GM21526 (cell line): ENCODE measurements around the gene SNAPC5.
"Not testable (repeated sequence)": the region's sequence is repeated elsewhere in the genome, so short reads cannot be mapped to it uniquely, and the experiment has no call there.

Experiments used
- ATAC-seq: cut with Tn5 transposase; IDR thresholded peaks from one replicate; pipeline ENCODE4 v1.9.1; 2021; ENCODE audit warnings: moderate library complexity; ENCODE audit not compliant: unreplicated experiment, low FRiP score

The SNAPC5 gene

DNA sequence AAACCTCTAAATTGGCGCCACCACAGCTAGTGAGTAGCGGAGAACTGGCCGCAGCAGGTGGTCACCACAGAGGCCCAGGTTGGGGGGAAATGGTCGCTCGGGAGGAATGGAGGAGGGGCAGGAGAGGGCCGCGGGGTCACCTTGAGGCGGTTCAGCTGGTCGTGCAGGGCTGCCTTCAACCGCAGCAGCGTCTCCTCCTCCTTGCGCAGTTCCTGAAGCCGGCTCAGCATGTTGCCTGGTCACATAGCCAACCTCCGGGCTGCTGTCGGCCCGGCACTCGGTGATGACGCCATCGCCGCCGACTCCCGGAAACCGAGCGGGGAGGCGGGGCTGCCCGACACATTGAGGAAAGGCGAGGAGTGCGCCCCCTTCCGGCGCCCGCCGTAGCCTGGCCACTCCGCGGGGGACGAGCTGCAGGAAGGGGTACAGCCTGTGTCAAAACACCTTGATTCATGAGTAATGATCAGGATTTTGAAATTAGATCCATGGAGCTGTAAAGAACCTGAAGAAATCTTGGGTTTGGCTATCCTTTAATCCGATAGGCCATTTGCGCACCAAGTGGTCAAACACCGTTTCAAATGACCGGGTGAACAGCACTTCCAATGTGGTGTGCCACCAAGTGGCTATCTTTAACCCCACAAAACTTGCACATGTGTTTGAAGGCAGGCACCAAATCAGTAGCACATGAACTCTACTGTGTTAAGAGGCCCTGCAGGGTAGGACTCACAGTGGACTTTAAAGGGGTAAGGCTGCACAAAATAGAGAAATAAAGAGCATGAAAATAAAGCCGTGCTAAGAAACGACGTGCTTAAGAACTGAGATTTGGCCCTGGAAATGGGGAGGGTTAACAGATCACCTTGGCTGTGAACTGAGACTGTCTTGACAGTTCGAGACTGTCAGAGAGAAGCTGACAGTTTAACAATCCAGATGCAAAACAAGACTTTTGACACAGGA is at the start of gene SNAPC5:
Gene SNAPC5 (minus strand): TSS at position 261 of the 954 bp plus-strand sequence. CDS start 31 bp downstream, at position 230.
- ATAC-seq = peak; percentile 73

DNA sequence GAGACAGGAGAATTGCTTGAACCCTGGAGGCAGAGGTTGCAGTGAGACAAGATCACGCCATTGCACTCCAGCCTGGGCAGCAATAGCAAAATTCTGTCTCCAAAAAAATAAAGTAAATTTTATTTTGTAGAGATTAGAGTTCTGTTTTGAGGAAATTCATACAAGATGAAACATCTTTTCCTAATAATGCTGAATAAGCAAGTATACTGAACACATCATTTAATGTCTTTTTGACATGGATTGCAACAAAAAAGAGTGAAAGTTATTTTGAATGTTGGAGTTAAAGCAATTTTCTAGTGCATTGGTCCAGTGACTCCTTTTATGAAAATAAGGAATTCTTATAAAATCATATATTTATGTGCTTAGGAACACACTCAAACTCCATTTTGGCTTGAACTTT is 47.7 kb upstream of the SNAPC5 start:
- no peak for ATAC-seq

DNA sequence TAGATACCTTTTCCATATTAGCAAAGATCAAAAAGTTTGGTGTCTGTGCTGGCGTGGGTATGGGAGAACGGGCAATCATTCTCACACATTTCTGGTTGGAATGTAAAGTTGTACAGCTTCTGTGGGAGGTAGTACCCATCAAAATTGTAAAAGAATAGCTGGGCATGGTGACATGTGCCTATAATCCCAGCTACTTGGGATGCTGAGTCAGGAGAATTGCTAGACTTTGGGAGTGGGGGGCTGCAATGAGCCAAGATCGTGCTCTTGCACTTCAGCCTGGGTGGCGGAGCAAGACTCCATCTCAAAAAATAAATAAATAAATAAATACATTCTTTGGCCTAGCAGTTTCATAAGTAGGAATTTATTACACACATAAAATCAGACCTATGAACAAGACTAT is 45.3 kb upstream of the SNAPC5 start:
- ATAC-seq = no peak

GRCh38 chr15:66535056-66535455 is 37.5 kb upstream of the SNAPC5 start:
- ATAC-seq = no peak

DNA sequence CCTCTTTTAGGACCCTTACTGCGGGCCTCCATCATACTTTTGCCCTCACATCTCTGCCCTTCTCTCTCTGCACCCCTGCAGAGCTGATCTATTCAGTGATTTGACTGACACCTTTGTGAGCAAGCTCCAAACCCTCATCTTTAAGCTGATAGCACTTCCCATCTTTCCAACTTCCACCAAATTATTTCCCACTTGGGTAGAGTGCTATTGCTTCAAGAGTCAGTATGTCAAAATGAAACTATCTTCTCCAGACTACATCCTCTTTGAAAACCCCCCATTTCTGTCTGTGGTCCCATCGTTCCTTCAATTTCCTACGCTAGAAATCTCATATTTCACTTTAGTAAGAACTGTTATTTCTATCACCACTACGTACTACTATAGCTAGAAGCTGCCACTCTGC is 27.3 kb upstream of the SNAPC5 start:
- no peak for ATAC-seq

DNA sequence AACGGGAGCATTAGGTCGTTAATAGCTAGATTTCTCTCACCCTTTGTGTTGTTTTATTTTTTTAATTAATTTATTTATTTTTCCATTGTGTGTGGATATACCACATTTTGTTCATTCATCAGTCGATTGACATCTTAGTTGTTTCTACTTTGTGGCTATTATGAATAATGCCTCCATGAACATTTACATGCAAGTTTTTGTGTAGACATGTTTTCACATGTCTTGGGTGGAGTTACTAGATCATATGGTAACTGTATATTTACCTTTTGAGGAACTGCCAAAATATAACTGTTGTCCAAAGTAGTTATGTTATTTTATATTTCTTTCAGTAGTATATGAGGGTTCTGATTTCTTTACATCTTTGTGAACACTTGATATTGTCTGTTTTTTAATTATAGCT is 26.4 kb upstream of the SNAPC5 start:
- no peak for ATAC-seq

DNA sequence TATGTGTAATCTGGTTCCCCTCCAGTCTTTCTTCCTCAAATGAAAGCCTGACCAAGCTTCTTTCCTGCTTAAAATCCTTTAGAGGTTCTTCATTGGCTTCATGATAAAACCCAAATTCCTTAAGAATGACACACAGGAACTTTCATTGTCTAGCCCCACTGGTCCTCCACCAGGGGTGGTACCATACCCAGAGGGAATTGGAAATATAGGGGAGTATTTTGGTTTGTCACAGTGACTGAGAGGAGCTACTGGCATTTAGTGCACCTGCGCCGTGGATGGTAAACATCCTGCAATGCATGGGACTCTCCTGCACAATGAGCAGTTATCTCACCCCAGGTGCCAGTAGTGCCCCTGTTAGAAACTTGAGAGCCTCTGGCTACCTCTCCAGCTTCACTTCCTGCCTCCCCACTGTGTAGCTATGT is 18.4 kb upstream of the SNAPC5 start:
- ATAC-seq = no peak

- ATAC-seq = no peak
Observed at GRCh38 chr15:66514586-66514985, 17.0 kb upstream of the SNAPC5 start.

DNA sequence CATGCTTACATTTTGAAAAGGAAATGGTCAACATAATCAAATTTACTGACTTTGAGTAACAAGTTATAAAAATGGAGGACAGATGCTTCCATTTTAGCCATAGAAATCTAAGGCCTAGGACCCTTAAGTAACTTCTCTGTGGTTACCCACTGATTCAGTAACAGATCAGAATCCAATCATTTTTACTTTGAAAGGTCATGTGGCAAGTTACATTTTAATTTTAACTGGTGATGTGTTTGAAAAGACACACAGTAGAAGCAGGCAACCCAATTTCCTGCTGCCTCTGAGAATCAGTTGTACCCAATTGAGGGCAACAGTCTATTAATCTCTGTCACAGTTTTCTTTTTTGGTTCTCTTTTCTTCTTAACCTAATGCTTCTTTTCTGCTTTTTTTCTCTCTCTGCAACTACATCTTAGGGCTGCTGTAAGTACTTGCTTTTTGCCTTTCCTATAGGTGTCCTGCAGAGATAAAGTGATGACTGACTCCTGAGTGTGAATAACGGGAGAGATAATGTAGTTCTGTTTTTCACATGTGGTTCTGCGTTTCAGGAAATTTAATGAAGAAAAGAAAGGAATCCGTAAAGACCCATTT is 10.8 kb upstream of the SNAPC5 start:
- ATAC-seq = no peak

DNA sequence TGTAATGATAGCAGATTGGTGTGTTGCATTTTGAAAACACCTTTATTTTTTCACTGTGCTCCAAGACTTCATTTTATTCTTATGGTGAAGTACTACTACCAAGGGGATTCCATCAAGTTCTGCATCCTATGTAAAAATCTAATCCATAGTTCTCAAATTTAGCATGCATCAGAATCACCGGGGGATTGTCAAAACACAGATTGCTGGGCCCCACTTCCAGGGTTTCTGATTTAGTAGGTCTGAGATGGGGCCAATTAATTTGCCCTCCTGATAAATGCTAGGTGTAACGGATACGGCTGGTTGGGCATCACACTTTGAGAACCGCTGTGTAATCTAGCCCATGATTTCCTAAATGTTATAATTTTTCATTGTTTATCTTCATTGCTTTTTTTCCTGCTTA is 8.3 kb upstream of the SNAPC5 start:
- no peak for ATAC-seq

- peak; percentile 30 for ATAC-seq
Observed at GRCh38 chr15:66505430-66505811, 7.9 kb upstream of the SNAPC5 start.

GRCh38 chr15:66504563-66505429 is 7.2 kb upstream of the SNAPC5 start, which contains the start of the genes RPL4 and ZWILCH:
TSS of gene RPL4 (minus strand) at chr15:66504855. CDS start at chr15:66504790, 65 bp downstream.
TSS of gene ZWILCH (plus strand) at chr15:66505326. CDS start at chr15:66505339, 13 bp downstream.
- ATAC-seq = peak; percentile 67

GRCh38 chr15:66503780-66504562 is 6.4 kb upstream of the SNAPC5 start:
- ATAC-seq = no peak

DNA sequence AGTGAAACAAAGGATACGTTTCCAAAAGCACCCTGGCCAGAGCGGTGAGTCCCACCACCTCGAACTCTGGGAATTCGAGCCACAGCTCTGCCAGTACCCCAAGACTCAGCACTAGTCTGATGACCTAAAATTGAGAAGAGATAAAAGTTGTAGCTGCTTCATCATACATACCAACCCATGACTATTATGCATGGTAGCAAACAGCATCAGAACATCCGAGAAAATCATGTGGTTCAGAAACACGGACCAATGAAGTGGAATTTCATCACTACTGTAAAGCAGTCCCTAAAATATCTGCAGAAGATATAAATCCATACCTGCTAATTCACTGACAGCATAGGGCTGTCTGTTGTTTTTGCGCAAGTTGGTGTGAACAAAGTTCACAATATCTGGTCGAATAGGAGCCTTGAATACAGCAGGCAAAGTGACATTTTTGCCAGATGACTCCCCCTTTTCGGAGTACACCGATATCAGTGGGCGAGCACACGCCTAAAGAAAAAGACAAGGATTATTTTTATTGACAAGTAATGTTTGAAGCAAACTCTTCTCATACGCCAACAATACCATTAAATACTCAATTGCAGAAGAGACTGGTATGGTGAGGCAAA is 5.6 kb upstream of the SNAPC5 start:
- not testable (repeated sequence) for ATAC-seq

- no peak for ATAC-seq
Observed at GRCh38 chr15:66502491-66502890, 4.9 kb upstream of the SNAPC5 start.

- ATAC-seq = not testable (repeated sequence)
Observed at GRCh38 chr15:66500346-66500745, 2.8 kb upstream of the SNAPC5 start.

- no peak for ATAC-seq
Observed at GRCh38 chr15:66498501-66499386, 1.2 kb upstream of the SNAPC5 start.

DNA sequence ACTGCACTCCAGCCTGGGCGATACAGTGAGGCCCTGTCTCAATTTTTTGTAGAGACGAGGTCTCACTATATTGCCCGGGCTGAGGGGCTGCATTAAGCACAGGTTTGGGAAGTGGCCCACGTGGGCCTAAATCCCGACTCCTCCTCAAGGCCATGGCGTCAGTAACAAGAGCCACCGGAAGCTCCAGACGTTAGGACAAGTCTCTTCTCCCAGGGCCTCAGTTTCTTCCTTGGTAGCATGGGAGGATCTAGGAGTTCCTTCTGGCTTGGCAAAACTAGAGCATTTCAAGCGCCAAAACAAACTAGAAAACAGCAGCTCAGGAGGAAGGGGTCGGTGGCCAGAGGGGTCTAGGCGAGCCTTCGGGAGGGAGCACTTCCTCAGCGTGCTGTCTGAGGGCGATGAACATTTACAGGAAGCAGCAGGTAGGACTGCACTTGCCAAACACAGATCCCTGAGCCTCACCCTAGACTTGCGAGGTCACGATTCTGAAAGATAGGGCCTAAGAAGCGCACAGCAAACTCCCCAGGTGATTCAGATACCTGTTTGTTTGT is 536 bp downstream of the SNAPC5 start:
- ATAC-seq = no peak
